Fibroblast of mammary gland (primary cell): ENCODE data around the gene CDH23.
"Not testable (repeated sequence)": the region's sequence is repeated elsewhere in the genome, so short reads cannot be mapped to it uniquely, and the experiment has no call there.

Experiments used
- DNase-seq: peaks from one replicate; pipeline ENCODE4 v3.0.0-alpha.2; 2010; ENCODE audit warnings: low read depth
- H3K4me3 ChIP-seq: 2 replicates; pipeline ENCODE4 v1.5.1; 2011; ENCODE audit warnings: low read depth, mild to moderate bottlenecking, low read length, moderate library complexity; ENCODE audit not compliant: control insufficient read depth
- TF ChIP-seq, protein P1 (sequence below): conservative IDR thresholded peaks from 2 replicates; pipeline ENCODE4 v1.5.1; 2011; ENCODE audit warnings: low read depth, low read length, inconsistent platforms; ENCODE audit not compliant: control insufficient read depth, insufficient read depth

CDH23 gene

GRCh38 chr10:71353639-71354038 is 43.1 kb upstream of the CDH23 start:
- TF ChIP-seq, protein P1, sequence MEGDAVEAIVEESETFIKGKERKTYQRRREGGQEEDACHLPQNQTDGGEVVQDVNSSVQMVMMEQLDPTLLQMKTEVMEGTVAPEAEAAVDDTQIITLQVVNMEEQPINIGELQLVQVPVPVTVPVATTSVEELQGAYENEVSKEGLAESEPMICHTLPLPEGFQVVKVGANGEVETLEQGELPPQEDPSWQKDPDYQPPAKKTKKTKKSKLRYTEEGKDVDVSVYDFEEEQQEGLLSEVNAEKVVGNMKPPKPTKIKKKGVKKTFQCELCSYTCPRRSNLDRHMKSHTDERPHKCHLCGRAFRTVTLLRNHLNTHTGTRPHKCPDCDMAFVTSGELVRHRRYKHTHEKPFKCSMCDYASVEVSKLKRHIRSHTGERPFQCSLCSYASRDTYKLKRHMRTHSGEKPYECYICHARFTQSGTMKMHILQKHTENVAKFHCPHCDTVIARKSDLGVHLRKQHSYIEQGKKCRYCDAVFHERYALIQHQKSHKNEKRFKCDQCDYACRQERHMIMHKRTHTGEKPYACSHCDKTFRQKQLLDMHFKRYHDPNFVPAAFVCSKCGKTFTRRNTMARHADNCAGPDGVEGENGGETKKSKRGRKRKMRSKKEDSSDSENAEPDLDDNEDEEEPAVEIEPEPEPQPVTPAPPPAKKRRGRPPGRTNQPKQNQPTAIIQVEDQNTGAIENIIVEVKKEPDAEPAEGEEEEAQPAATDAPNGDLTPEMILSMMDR = no peak
- DNase-seq = no peak
- H3K4me3 ChIP-seq = no peak overlapping the region

- H3K4me3 ChIP-seq = no peak overlapping the region
- TF ChIP-seq, protein P1 = no peak
- peak; percentile 11 for DNase-seq
Measured at GRCh38 chr10:71354776-71355175, 41.9 kb upstream of the CDH23 start.

- no peak for DNase-seq
- TF ChIP-seq, protein P1 = no peak
Measured at GRCh38 chr10:71355886-71356285, 40.8 kb upstream of the CDH23 start.

GRCh38 chr10:71357792-71358265 is 38.9 kb upstream of the CDH23 start:
- TF ChIP-seq, protein P1 = no peak
- DNase-seq = peak; percentile 54
- H3K4me3 ChIP-seq = no peak overlapping the region

More at GRCh38 chr10:71355886-71356285, 40.8 kb upstream of the CDH23 start:
- H3K4me3 ChIP-seq = no peak overlapping the region

DNA sequence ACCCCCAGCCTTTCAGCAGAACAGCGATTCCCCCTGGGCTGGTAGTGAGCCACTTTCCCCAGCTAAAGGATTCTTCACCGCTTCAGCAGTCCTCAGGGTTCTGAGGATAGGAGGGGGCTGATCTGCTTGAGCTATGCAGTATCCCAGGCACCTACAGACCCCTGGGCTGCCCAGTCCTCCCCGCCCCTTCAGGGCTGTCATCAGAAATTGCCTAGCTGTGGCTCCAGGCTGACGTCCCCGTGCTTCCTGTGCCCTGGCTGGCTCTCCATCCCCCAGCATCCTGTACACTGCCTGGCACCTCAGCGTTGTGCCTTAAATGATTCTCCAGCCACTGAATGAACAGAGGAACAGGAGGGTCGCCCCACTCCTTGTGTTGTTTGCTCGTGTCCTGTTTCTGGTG is 38.4 kb upstream of the CDH23 start:
- DNase-seq = no peak
- H3K4me3 ChIP-seq = no peak overlapping the region
- TF ChIP-seq, protein P1 = no peak

DNA sequence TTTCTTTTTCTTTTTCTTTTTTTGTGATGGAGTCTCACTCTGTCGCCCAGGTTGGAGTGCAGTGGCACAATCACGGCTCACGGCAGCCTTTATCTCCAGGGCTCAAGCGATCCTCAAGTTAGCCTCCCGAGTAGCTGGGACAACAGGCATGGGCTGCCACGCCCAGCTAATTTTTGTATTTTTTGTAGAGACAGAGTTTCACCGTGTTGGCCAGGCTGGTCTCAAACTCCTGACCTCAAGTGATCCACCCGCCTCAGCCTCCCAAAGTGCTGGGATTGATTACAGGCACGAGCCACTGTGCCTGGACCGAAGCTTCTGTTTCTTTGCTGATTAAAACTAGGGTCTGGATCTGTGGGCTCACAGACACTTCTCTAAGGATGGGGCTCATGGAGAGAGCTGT is 37.8 kb upstream of the CDH23 start:
- DNase-seq, H3K4me3 ChIP-seq: not testable (repeated sequence)

DNA sequence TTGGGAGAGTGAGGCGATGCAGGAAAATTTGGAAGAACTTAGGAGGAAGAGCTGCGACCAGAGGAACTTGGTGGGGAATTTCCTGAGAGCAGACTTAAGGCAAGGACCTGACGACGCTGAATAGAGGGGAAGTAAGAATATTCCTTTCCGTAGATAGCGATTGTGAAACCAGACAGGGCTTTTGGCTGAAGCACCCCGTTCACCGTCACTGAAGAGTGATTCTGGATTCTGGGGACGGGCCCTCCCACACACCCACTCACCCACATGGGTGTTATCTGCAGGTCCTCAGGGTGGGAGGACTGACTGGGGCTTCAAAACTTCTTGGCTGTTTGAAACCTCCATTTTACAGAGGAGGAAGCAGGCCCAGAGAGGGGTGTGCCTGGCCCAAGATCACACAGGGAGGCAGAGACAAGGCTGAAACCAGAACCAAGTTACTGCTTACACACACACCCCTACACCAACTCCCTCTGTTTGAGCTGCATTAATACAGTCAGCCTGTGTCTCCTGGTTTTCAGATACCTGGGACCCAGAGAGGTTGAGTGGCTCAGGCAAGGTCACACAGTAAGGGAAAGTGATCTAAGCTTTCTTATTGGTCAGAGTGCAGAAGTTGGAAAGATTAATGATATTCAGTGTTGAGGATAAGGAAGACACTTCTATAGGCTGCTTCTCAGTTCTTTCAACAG is 37.2 kb upstream of the CDH23 start:
- H3K4me3 ChIP-seq = no peak overlapping the region
- TF ChIP-seq, protein P1 = no peak
- peak; percentile 34 for DNase-seq
